Large intestine (tissue), 3 donors: ENCODE measurements around the gene KIR2DL4. TPM values are rescaled to one million over a fixed set of nuclear protein-coding genes. Genes with fewer than 3 reads are reported as not detected.
"Not testable (repeated sequence)": the region's sequence is repeated elsewhere in the genome, so short reads cannot be mapped to it uniquely, and the experiment has no call there.

Source experiments
- DNase-seq, 2 donors: peaks; one replicate each; pipeline versions ENCODE4 v3.0.0 to v3.0.0-alpha.2; 2013
- H3K27ac ChIP-seq: one replicate; pipeline ENCODE4 v1.5.1; 2013; ENCODE audit warnings: low read length
- H3K27me3 ChIP-seq: 2 replicates; pipeline ENCODE4 v1.6.1; 2013; ENCODE audit warnings: low read length; ENCODE audit not compliant: control insufficient read depth, insufficient read depth
- H3K36me3 ChIP-seq: 2 replicates; pipeline ENCODE4 v1.6.1; 2013; ENCODE audit warnings: low read length; ENCODE audit not compliant: control insufficient read depth, insufficient read depth
- H3K4me1 ChIP-seq: one replicate; pipeline ENCODE4 v1.6.1; 2013; ENCODE audit warnings: low read length; ENCODE audit not compliant: control insufficient read depth, insufficient read depth
- H3K4me3 ChIP-seq: one replicate; pipeline ENCODE4 v1.5.1; 2013; ENCODE audit warnings: low read length
- H3K9me3 ChIP-seq: one replicate; pipeline ENCODE4 v1.6.1; 2013; ENCODE audit warnings: mild to moderate bottlenecking, low read depth, low read length, moderate library complexity; ENCODE audit not compliant: control insufficient read depth
- WGBS: methylation state at CpG from one replicate; pipeline ENCODE4 v1.1.5; 2013; ENCODE audit warnings: low lambda C conversion rate; ENCODE audit not compliant: insufficient coverage; 5-methylcytosine and 5-hydroxymethylcytosine counted together
- polyA plus RNA-seq: library from polyadenylated mRNA; unstranded; fragments of 120-200 nt; gene quantifications from one replicate; pipeline ENCODE4 v1.2.1, GENCODE V29; 2013

Gene KIR2DL4
- polyA plus RNA-seq, 1 donor = 0.94 TPM

GRCh38 chr19:54804101-54804500 is 691 bp downstream of the KIR2DL4 start:
- H3K27ac ChIP-seq = no peak overlapping the region
- no peaks in the 10 kb centered on the region for H3K27me3 ChIP-seq
- no peak for DNase-seq
- WGBS = no CpG with 5 or more reads among the region's 5 CpGs
- peaks cover 2% of the 10 kb centered on the region for H3K9me3 ChIP-seq
- no peak overlapping the region for H3K4me3 ChIP-seq
- no peaks in the 10 kb centered on the region for H3K36me3 ChIP-seq
- H3K4me1 ChIP-seq = no peaks in the 10 kb centered on the region

- Histone ChIP-seq H3K4me1 (no peaks in the 10 kb centered on the region), H3K9me3 (peaks cover 2% of the 10 kb centered on the region), H3K36me3 (no peaks in the 10 kb centered on the region), H3K27me3 (no peaks in the 10 kb centered on the region), H3K27ac (no peak overlapping the region), H3K4me3 (no peak overlapping the region)
- no CpG with 5 or more reads among the region's 10 CpGs for WGBS
- DNase-seq = no peak
Measured at GRCh38 chr19:54804571-54804970, 1.2 kb downstream of the KIR2DL4 start.

- no peak overlapping the region for H3K4me3 ChIP-seq
- no peaks in the 10 kb centered on the region for H3K4me1 ChIP-seq
- H3K27me3 ChIP-seq = no peaks in the 10 kb centered on the region
- DNase-seq = no peak
- no peaks in the 10 kb centered on the region for H3K36me3 ChIP-seq
- no peak overlapping the region for H3K27ac ChIP-seq
- WGBS = no CpG with 5 or more reads among the region's 14 CpGs
- H3K9me3 ChIP-seq = peaks cover 2% of the 10 kb centered on the region
Measured at GRCh38 chr19:54805665-54806515, 2.5 kb downstream of the KIR2DL4 start.

GRCh38 chr19:54806516-54806838 is 3.1 kb downstream of the KIR2DL4 start:
- no CpG with 5 or more reads among the region's 2 CpGs for WGBS
- H3K36me3 ChIP-seq = no peaks in the 10 kb centered on the region
- no peak overlapping the region for H3K27ac ChIP-seq
- DNase-seq = no peak
- no peaks in the 10 kb centered on the region for H3K4me1 ChIP-seq
- peaks cover 2% of the 10 kb centered on the region for H3K9me3 ChIP-seq
- H3K27me3 ChIP-seq = no peaks in the 10 kb centered on the region
- H3K4me3 ChIP-seq = no peak overlapping the region

- not testable (repeated sequence) for H3K4me3 ChIP-seq
Measured at GRCh38 chr19:54814571-54814970, 11.2 kb downstream of the KIR2DL4 start.

DNA sequence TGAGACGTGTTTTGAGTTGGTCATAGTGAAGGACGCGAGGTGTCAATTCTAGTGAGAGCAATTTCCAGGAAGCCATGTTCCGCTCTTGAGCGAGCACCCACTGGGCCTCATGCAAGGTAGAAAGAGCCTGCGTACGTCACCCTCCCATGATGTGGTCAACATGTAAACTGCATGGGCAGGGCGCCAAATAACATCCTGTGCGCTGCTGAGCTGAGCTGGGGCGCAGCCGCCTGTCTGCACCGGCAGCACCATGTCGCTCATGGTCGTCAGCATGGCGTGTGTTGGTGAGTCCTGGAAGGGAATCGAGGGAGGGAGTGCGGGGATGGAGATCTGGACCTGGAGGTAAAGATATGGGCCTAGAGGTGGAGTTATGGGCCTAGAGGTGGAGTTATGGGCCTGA is 12.8 kb downstream of the KIR2DL4 start, which contains the start of gene KIR3DL1:
Gene KIR3DL1 (plus strand): TSS at position 218 of the 400 bp plus-strand sequence.
- not testable (repeated sequence) for H3K36me3 ChIP-seq, H3K27ac ChIP-seq, DNase-seq, H3K4me3 ChIP-seq, H3K27me3 ChIP-seq, H3K4me1 ChIP-seq, H3K9me3 ChIP-seq
- no CpG with 5 or more reads among the region's 17 CpGs for WGBS

More at GRCh38 chr19:54814571-54814970, 11.2 kb downstream of the KIR2DL4 start:
- no CpG with 5 or more reads among the region's 3 CpGs for WGBS
- H3K4me1 ChIP-seq, DNase-seq, H3K9me3 ChIP-seq, H3K27me3 ChIP-seq, H3K36me3 ChIP-seq, H3K27ac ChIP-seq: not testable (repeated sequence)

DNA sequence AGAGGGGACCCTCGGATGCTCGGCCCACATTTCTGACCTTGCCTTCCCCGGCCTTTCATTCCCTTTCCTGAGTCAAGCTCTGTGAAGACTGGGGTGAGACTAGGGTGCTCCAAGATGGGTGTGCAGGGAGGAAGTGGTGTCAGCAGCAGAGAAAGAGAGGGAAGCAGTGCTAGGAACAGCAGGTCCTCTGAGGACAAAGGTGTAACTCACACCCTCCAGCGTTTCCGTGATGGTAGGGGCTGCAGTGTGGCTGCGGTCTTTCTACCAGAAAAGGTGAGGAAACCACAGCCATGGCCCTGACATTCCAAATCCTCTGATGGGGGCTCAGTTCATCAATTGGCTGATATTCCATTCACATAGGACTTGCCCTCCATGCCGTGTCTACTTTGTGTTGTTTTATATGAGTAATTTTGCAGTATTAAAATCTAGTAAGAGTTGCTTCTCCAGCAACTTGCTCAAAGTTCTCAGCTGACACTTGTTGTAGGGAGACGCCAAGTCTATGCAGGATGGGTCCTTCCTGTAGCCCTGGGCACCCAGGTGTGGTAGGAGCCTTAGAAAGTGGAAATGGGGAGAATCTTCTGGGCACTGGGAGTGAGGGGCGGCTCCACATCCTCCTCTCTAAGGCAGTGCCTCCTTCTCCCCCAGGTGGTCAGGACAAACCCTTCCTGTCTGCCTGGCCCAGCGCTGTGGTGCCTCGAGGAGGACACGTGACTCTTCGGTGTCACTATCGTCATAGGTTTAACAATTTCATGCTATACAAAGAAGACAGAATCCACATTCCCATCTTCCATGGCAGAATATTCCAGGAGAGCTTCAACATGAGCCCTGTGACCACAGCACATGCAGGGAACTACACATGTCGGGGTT is 14.5 kb downstream of the KIR2DL4 start:
- no peak overlapping the region for H3K27ac ChIP-seq
- no peaks in the 10 kb centered on the region for H3K4me1 ChIP-seq
- H3K27me3 ChIP-seq = no peaks in the 10 kb centered on the region
- no peaks in the 10 kb centered on the region for H3K9me3 ChIP-seq
- no peak overlapping the region for H3K4me3 ChIP-seq
- H3K36me3 ChIP-seq = no peaks in the 10 kb centered on the region
- no peak for DNase-seq
- no CpG with 5 or more reads among the region's 15 CpGs for WGBS

DNA sequence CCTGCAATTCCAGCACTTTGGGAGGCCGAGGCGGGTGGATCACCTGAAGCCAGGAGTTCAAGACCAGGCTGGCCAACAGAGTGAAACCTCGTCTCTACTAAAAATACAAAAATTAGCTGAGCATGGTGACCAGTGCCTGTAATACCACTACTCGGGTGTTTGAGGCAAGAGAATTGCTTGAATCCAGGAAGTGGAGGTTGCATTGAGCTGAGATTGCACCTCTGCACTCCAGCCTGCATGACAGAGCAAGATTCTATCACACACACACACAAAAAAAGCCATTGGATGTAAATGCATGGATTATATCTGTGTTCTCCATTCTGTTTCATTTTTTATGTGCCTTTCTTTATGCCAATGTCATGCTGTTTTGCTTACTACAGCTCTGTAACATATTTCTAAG is 21.0 kb downstream of the KIR2DL4 start:
- H3K4me1 ChIP-seq, DNase-seq, H3K4me3 ChIP-seq, H3K27me3 ChIP-seq, H3K27ac ChIP-seq, H3K9me3 ChIP-seq, H3K36me3 ChIP-seq: not testable (repeated sequence)
- WGBS = no CpG with 5 or more reads among the region's 4 CpGs

GRCh38 chr19:54825326-54825725 is 21.9 kb downstream of the KIR2DL4 start:
- H3K9me3 ChIP-seq, H3K4me3 ChIP-seq, H3K27me3 ChIP-seq, DNase-seq, H3K36me3 ChIP-seq, H3K27ac ChIP-seq, H3K4me1 ChIP-seq: not testable (repeated sequence)
- WGBS = no CpG with 5 or more reads among the region's 7 CpGs

DNA sequence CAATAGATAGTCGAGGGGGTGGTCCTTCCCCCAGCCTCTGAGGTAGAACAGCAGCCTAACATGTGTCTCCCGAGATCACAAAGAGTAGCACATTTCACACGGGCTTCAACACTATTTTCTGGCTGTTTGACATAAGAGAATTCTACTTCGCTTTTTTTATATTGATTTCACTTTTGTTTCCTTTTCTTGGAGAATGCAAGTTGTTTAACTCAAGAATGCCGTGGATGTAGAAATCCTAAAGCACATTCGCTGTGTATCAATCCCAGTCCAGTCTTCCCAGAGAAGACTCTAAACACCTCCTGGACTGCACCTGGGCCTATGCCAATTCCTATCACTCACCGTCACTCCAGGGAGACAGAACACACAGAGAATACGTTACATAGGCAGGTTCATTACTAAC is 24.7 kb downstream of the KIR2DL4 start:
- H3K27ac ChIP-seq, H3K4me3 ChIP-seq, H3K36me3 ChIP-seq, DNase-seq, H3K9me3 ChIP-seq, H3K27me3 ChIP-seq, H3K4me1 ChIP-seq: not testable (repeated sequence)
- whole genome bisulfite sequencing = no CpG with 5 or more reads among the region's 8 CpGs
